GM23248 (cell line): Measurements from ENCODE around the gene CYP27C1.

Experiments
- EZH2 ChIP-seq: fragments of 200-600 bp; sonication (generic); IDR thresholded peaks from 2 replicates; pipeline ENCODE4 v1.6.1; 2018; ENCODE audit warnings: antibody characterized with exemption, mild to moderate bottlenecking; ENCODE audit not compliant: insufficient read depth, poor library complexity, severe bottlenecking
- EZH2phosphoT487 ChIP-seq: fragments of 200-600 bp; sonication (generic); IDR thresholded peaks from 2 replicates; pipeline ENCODE4 v1.6.1; 2018; ENCODE audit warnings: antibody characterized with exemption, moderate library complexity, mild to moderate bottlenecking, low read depth; ENCODE audit not compliant: insufficient read depth

DNA sequence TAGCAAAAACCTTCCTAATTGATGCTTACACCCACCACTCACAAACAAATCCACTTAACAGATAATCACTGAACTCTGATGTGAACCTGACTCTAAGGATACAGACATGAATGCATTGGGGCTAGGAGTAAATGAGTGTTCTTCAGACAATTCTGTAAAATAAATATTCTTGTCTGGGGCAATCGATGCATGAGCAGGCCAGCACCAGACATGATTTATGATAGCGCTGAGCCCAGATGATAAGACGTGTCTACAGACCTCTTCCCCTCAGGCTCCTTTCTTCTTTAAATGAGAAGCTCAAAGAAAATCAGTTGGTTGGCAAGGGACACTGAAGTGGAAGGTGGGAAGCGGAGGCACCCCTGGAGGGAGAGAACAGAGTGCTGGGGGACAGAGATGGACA, 85.9 kb downstream of the CYP27C1 start:
- TF ChIP-seq EZH2phosphoT487 (no peak), EZH2 (no peak)
